ENCODE measurements around the gene NAPEPLD. TPM values are rescaled to one million over a fixed set of nuclear protein-coding genes. Genes with fewer than 3 reads are reported as not detected.

The NAPEPLD gene
- total RNA-seq, 1 donor from 2014 or later = 13.3 TPM

- intact Hi-C loops (cut with DNase I) = no loop called here
- DNase-seq (no peak), ATAC-seq (no peak)
- H3K36me3 ChIP-seq = no peaks in the 10 kb centered on the region
- no peak overlapping the region for H3K4me3 ChIP-seq
- peaks cover 15% of the 10 kb centered on the region for H3K4me1 ChIP-seq
- no peak overlapping the region for H3K27ac ChIP-seq
- no peaks in the 10 kb centered on the region for H3K27me3 ChIP-seq
- TF ChIP-seq, protein P1, sequence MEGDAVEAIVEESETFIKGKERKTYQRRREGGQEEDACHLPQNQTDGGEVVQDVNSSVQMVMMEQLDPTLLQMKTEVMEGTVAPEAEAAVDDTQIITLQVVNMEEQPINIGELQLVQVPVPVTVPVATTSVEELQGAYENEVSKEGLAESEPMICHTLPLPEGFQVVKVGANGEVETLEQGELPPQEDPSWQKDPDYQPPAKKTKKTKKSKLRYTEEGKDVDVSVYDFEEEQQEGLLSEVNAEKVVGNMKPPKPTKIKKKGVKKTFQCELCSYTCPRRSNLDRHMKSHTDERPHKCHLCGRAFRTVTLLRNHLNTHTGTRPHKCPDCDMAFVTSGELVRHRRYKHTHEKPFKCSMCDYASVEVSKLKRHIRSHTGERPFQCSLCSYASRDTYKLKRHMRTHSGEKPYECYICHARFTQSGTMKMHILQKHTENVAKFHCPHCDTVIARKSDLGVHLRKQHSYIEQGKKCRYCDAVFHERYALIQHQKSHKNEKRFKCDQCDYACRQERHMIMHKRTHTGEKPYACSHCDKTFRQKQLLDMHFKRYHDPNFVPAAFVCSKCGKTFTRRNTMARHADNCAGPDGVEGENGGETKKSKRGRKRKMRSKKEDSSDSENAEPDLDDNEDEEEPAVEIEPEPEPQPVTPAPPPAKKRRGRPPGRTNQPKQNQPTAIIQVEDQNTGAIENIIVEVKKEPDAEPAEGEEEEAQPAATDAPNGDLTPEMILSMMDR (IDR thresholded peaks at IDR 0.05) = no peak
- no peaks in the 10 kb centered on the region for H3K9me3 ChIP-seq
Observed at GRCh38 chr7:103143868-103144267, 5.0 kb downstream of the NAPEPLD start.

DNA sequence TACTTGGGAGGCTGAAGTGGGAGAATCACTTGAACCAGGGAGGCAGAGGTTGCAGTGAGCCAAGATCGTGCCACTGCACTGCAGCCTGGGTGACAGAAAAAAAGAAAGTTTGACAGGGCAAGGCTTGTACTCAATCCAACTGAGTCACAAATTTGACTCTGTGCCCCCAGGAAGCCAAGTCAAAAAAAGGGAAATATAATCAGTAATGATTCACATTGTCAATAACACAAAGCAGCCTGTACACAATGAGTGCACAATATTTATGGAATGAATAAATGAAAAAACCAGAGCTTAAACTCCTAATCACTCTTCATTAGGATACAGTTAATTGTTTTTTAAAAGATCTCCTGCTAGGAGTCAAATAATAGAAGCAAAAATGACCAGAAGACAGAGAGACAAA, 6.4 kb downstream of the NAPEPLD start:
- TF ChIP-seq, protein P1 (IDR thresholded peaks at IDR 0.05) = no peak
- DNase-seq = no peak
- no peak overlapping the region for H3K4me3 ChIP-seq
- no peaks in the 10 kb centered on the region for H3K27me3 ChIP-seq
- no peak overlapping the region for H3K27ac ChIP-seq
- no peak for ATAC-seq
- no peaks in the 10 kb centered on the region for H3K9me3 ChIP-seq
- intact Hi-C loops (cut with DNase I) = no loop called here
- no peaks in the 10 kb centered on the region for H3K36me3 ChIP-seq
- H3K4me1 ChIP-seq = peaks cover 9% of the 10 kb centered on the region

DNA sequence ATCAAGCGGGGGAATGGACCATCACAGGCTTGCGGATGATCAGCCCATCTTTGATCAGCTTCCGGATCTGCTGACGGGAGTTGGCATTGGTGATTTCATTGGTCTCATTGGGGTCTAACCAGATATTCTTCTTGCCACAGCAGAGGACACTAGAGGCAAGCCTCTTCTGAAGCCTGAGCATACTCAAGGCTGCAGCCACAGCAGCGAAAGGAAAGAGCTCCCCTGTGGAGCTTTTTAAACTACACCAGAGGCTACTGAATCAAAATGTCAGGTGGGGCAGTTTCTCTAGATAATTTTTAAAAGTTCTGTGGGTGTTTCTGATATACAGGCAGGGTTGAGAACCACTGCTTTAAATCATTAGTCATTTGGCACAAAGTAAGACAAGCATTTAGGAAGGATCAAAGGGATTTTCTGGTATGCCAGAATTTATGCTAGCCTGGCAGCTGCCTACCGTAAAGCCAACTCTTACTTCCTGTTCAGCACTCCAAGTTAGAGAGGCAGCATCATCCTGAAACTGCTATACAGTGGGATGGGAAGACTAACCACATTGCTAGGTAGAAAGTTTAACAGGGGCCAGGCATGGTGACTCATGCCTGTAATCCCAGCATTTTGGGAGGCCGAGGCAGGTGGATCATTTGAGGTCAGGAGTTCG, 7.0 kb downstream of the NAPEPLD start:
- no peaks in the 10 kb centered on the region for H3K36me3 ChIP-seq
- no peaks in the 10 kb centered on the region for H3K9me3 ChIP-seq
- TF ChIP-seq, protein P1 (IDR thresholded peaks at IDR 0.05) = no peak
- no peak for ATAC-seq
- intact Hi-C loops (cut with DNase I) = no loop called here
- no peak for DNase-seq
- no peak overlapping the region for H3K27ac ChIP-seq
- no peak overlapping the region for H3K4me3 ChIP-seq
- H3K27me3 ChIP-seq = no peaks in the 10 kb centered on the region
- peaks cover 6% of the 10 kb centered on the region for H3K4me1 ChIP-seq

- Histone ChIP-seq H3K36me3 (no peaks in the 10 kb centered on the region), H3K27ac (no peak overlapping the region), H3K4me3 (no peak overlapping the region), H3K9me3 (no peaks in the 10 kb centered on the region), H3K4me1 (no peaks in the 10 kb centered on the region), H3K27me3 (no peaks in the 10 kb centered on the region)
- TF ChIP-seq, protein P1 (IDR thresholded peaks at IDR 0.05) = no peak
- no peak for DNase-seq
- no peak for ATAC-seq
- intact Hi-C loops (cut with DNase I) = no loop called here
Observed at GRCh38 chr7:103140685-103141084, 8.2 kb downstream of the NAPEPLD start.

DNA sequence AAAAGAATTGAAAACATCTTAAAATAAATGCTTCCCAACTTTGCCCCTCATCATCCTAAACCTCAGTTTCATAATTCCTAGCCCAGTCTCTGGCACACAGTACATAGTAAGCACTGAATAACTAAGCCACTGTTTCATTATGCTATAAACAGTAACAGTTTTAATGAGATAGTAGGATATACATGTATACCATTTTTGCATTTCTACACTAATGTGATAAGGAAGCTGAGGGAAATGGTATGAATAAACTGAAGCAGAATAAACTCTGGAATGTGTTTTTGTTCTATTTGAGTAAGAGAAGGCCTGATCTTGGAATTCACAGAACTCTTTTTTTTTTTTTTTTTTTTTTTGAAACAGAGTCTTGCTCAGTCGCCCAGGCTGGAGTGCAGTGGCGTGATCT, 8.8 kb downstream of the NAPEPLD start:
- DNase-seq (no peak), ATAC-seq (no peak)
- H3K27ac ChIP-seq = no peak overlapping the region
- no peak overlapping the region for H3K4me3 ChIP-seq
- intact Hi-C loops (cut with DNase I) = no loop called here
- no peaks in the 10 kb centered on the region for H3K4me1 ChIP-seq
- H3K36me3 ChIP-seq = no peaks in the 10 kb centered on the region
- no peaks in the 10 kb centered on the region for H3K27me3 ChIP-seq
- H3K9me3 ChIP-seq = no peaks in the 10 kb centered on the region
- TF ChIP-seq, protein P1 (IDR thresholded peaks at IDR 0.05) = no peak
